Measurements from ENCODE around the gene NFAT5. TPM values are rescaled to one million over a fixed set of nuclear protein-coding genes. Genes with fewer than 3 reads are reported as not detected.
"Not testable (repeated sequence)": the region's sequence is repeated elsewhere in the genome, so short reads cannot be mapped to it uniquely, and the experiment has no call there.

Gene NFAT5
- polyA plus RNA-seq, 1 donor from 2014 or later, result 9.5 TPM

DNA sequence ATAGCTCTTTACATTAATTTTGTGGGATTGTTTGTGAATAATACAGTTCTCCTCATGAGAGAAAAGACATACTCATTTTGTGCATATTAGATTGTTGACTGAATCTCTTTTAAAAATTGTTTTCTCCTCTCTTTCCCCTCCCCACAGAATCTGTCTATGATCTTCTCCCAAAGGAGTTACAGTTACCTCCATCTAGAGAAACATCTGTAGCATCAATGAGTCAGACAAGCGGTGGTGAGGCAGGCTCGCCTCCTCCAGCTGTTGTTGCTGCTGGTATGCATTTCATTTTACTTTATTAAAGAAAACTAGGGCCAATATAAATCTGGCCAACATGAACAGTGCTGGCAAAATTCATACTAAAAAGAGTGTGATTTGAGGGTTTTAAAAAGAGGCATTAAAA, 60.5 kb downstream of the NFAT5 start:
- Mint-ChIP-seq H3K4me1 (peaks cover 5 to 8% (median 6%) of the 10 kb centered on the region in 3 donors), H3K27me3 (no peaks in the 10 kb centered on the region), H3K4me3 (peak overlapping the region in 1 of 4 donors; percentile 27), H3K27ac (peak overlapping the region in 1 of 3 donors; percentile 88), H3K36me3 (peaks cover 4% of the 10 kb centered on the region), H3K9me3 (no peaks in the 10 kb centered on the region)

DNA sequence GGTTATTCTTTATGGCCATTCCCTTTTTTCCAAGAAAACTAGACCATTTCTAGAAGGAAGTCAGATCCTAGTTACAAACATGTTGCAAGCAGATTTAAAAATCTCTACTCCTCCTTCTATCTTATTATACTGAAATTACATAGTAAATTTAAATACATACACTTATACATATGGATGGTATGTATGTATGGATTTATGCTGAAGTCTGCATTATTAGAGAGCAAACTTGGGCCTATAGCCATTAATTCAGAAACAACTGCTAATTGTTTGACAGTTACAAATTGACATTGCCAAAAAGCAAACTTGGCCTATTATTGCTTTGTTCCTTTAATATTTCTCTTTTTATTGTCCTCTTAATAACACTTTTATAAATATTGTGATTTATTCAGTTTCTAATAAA, 67.1 kb downstream of the NFAT5 start:
- Mint-ChIP-seq H3K27ac (no peak overlapping the region), H3K27me3 (no peaks in the 10 kb centered on the region), H3K9me3 (peaks cover 0 to 7% (median 2%) of the 10 kb centered on the region in 3 donors), H3K4me3 (no peak overlapping the region), H3K4me1 (peaks cover 0 to 2% (median 0%) of the 10 kb centered on the region in 3 donors), H3K36me3 (peaks cover 21% of the 10 kb centered on the region)

DNA sequence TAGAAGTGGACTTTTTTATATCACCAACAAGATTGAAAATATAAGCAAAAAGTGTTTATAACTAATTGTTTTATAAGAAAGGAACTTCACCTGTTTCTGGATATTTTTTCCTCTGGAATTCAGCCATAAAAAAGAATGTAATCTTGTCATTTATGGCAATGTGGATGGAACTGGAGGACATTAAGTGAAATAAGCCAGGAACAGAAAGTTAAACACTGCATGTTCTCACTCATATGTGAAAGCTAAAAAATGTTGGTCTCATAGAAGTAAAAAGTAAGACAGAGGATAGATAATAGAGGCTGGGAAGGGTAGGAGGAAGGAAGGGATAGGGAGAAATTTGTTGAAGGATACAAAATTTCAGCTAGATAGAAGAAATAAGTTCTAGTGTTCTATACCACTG, 67.6 kb downstream of the NFAT5 start:
- Mint-ChIP-seq H3K27ac (no peak overlapping the region), H3K4me1 (peaks cover 0 to 2% (median 0%) of the 10 kb centered on the region in 3 donors), H3K4me3 (no peak overlapping the region), H3K36me3 (peaks cover 23% of the 10 kb centered on the region), H3K27me3 (no peaks in the 10 kb centered on the region), H3K9me3 (peaks cover 0 to 7% (median 2%) of the 10 kb centered on the region in 3 donors)

DNA sequence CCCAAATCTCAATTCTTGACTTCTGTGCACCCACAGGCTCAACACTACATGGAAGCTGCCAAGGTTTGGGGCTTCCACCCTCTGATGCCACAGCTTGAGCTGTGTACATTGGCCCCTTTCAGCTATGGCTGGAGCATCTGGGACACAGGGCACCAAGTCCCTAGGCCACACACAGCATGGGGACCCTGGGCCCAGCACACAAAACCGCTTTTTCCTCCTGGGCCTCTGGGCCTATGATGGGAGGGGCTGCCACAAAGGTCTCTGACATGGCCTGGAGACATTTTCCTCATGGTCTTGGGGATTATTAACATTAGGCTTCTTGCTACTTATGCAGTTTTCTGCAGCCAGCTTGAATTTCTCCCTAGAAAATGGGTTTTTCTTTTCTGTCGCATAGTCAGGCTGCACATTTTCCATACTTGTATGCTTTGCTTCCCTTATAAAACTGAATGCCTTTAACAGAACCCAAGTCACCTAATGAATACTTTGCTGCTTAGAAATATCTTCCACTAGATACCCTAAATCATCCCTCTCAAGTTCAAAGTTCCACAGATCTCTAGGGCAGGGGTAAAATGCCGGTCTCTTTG, 70.9 kb downstream of the NFAT5 start:
- H3K27me3 Mint-ChIP-seq, H3K27ac Mint-ChIP-seq, H3K4me1 Mint-ChIP-seq, H3K9me3 Mint-ChIP-seq, H3K4me3 Mint-ChIP-seq: not testable (repeated sequence)
- H3K36me3 Mint-ChIP-seq, result peaks cover 27% of the 10 kb centered on the region

DNA sequence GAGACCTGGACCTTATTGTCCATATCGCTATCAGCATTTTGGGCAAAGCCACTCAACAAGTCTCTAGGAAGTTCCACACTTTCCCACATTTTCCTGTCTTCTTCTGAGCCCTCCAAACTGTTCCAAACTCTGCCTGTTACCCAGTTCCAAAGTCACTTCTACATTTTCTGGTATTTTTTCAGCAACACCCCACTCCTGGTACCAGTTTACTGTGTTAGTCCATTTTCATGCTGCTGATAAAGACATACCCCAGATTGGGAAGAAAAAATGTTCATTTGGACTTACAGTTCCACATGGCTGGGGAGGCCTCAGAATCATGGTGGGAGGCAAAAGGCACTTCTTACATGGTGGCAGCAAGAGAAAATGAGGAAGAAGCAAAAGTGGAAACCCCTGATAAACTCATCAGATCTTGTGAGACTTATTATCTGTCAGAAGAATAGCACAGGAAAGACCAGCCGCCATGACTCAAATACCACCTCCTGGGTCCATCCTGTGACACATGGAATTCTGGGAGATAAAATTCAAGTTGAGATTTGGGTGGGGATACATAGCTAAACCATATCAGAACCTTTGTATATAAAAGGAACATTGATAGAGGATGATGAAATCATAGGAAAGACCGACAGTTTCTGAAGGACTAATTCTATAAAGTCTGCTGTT, 71.6 kb downstream of the NFAT5 start:
- not testable (repeated sequence) for H3K9me3 Mint-ChIP-seq, H3K27me3 Mint-ChIP-seq, H3K4me3 Mint-ChIP-seq, H3K4me1 Mint-ChIP-seq, H3K27ac Mint-ChIP-seq
- H3K36me3 Mint-ChIP-seq, result peaks cover 27% of the 10 kb centered on the region

DNA sequence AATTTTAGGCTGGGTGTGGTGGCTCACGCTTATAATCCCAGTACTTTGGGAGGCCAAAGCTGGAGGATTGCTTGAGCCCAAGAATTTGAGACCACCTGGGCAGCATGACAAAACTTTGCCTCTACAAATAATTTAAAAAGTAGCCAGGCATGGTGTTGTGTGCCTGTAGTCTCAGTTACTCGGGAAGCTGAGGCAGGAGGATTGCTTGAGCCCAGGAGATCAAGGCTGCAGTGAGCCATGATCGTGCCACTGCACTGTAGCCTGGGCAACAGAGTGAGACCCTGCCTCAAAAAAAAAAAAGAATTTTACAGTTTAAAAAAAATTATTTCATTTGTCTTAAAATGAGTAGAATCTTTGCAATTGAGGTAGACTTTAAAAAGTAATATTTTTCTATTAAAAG, 78.2 kb downstream of the NFAT5 start:
- H3K27ac Mint-ChIP-seq, H3K4me3 Mint-ChIP-seq, H3K36me3 Mint-ChIP-seq, H3K27me3 Mint-ChIP-seq, H3K9me3 Mint-ChIP-seq, H3K4me1 Mint-ChIP-seq: not testable (repeated sequence)

DNA sequence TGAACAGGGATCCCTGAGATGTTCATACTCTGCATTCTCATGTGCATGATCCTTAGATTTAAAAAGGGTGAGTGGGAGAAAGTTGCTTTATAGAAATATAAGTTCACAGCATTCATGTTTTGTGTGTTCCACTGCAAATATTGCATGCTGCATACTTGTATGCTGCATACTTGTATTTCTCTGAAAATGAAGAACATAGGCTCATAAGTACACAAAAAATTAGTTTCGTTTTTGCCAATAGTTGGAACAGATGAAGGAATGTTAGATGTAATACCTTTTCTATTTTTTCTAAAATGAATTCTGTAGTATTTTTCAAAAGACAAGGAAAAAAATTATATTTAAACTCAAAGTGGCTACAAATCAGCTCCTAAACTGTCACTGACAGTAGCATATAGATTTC, 79.0 kb downstream of the NFAT5 start:
- H3K9me3 Mint-ChIP-seq, result no peaks in the 10 kb centered on the region
- H3K27me3 Mint-ChIP-seq, result no peaks in the 10 kb centered on the region
- H3K27ac Mint-ChIP-seq, result no peak overlapping the region
- H3K4me3 Mint-ChIP-seq, result no peak overlapping the region
- peaks cover 2% of the 10 kb centered on the region in 3 donors for H3K4me1 Mint-ChIP-seq
- H3K36me3 Mint-ChIP-seq, result peaks cover 2% of the 10 kb centered on the region

DNA sequence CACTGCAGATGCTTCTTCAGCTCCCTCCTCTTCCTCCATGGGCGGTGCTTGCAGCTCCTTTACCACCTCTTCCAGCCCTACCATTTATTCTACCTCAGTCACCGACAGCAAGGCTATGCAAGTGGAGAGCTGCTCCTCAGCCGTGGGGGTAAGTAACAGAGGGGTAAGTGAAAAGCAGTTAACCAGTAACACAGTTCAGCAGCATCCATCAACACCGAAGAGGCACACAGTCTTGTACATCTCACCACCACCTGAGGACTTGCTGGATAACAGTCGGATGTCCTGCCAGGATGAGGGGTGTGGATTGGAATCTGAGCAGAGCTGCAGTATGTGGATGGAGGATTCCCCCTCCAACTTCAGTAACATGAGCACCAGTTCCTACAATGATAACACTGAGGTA, 81.3 kb downstream of the NFAT5 start:
- no peak overlapping the region for H3K4me3 Mint-ChIP-seq
- H3K27ac Mint-ChIP-seq, result no peak overlapping the region
- H3K27me3 Mint-ChIP-seq, result no peaks in the 10 kb centered on the region
- no peaks in the 10 kb centered on the region for H3K9me3 Mint-ChIP-seq
- peaks cover 0 to 2% (median 0%) of the 10 kb centered on the region in 3 donors for H3K4me1 Mint-ChIP-seq
- peaks cover 1% of the 10 kb centered on the region for H3K36me3 Mint-ChIP-seq

DNA sequence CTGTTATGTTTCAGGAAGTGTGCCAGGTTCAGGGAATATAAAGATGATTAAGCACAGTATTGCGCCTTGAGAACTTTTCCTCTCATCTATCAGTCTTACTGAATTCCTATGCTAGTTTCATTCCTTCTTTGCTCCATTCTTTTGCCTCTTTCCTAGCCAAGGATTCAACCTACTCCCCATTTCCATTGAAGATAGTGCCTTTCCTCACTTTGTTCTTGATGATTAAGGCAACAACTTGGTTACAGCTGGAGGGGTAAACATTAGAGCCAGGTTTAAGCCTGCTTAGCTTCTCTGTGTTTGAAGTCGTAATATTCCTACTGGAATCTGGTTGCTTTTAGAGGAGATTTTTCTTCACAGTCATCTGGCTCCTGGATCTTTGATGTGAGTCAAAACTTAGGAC, 85.5 kb downstream of the NFAT5 start:
- Mint-ChIP-seq H3K9me3 (no peaks in the 10 kb centered on the region), H3K27ac (peak overlapping the region in 2 of 3 donors; percentile 63 to 78)

DNA sequence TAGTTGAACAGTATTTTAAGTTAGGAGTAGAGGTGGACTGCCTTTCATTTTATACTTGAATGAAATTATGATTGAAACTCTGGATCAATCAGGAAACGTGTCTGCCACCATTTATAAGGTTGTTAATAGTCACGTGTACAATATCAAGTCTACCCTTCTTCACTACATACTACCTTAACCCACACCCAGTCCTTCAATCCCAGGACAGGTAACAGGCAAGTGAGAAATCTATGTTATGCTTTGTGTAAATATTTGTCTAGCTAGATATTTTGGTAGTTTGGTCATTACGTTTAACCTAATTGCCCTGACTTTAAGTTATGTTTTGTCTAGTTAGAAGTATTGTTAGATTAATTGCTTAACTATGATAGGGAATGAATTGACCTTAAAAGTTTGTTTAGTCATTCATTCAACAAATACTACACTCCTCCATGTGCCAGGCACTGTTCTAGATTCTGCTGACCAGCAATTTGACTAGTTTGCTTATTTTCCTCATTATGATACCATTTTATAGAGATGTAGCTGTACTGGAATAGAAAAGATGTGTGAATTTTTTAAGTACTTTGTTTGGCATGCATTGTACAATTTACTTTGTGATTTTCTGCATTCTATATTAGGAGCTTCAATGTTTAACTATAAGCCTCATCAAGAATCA, 88.6 kb downstream of the NFAT5 start:
- H3K27me3 Mint-ChIP-seq, result no peaks in the 10 kb centered on the region
- no peak overlapping the region for H3K27ac Mint-ChIP-seq
- H3K4me3 Mint-ChIP-seq, result no peak overlapping the region
- peaks cover 1% of the 10 kb centered on the region for H3K36me3 Mint-ChIP-seq
- no peaks in the 10 kb centered on the region for H3K9me3 Mint-ChIP-seq
- H3K4me1 Mint-ChIP-seq, result no peaks in the 10 kb centered on the region

More for the DNA sequence above, 85.5 kb downstream of the NFAT5 start:
- H3K4me1 Mint-ChIP-seq, result no peaks in the 10 kb centered on the region
- peaks cover 1% of the 10 kb centered on the region for H3K36me3 Mint-ChIP-seq
- H3K4me3 Mint-ChIP-seq, result no peak overlapping the region
- no peaks in the 10 kb centered on the region for H3K27me3 Mint-ChIP-seq

DNA sequence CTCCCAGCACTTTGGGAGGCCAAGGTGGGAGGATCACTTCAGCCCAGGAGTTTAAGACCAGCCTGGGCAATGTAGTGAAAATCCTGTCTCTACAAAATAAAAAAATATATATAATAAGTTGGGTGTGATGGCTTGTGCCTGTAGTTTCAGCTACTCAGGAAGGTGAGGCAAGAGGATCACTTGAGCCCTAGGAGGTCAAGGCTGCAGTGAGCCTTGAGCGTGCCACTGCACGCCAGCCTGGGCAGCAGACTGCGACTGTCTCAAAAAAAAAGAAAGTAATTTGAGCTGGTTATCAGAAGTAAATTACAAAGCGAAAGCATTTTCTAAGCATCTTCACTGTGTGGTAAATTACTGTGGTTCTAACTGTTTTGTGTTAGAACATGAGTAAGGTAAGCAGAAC, 94.4 kb downstream of the NFAT5 start:
- H3K36me3 Mint-ChIP-seq, result peaks cover 9% of the 10 kb centered on the region
- H3K4me1 Mint-ChIP-seq, result peaks cover 0 to 2% (median 2%) of the 10 kb centered on the region in 3 donors
- no peak overlapping the region for H3K4me3 Mint-ChIP-seq
- H3K27ac Mint-ChIP-seq, result no peak overlapping the region
- no peaks in the 10 kb centered on the region for H3K9me3 Mint-ChIP-seq
- no peaks in the 10 kb centered on the region for H3K27me3 Mint-ChIP-seq

DNA sequence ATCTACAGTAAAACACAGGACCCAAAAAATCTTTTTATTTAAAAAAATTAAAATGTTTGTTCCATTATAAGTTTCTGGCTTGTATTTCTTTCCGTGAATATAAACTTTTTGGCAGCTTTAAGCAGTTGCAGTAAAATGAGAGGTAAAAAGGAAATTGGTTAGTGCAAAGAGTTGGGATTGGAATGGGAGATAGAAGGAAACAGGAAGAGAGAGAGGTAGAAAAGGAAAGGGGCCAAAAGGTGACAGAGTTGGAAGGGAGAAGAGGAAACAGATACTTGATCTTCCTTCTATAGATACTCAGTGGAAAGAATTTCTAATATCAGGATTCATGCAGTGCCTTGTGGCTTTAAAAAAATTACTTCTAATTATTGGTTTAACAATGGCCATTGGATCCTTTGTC, 97.1 kb downstream of the NFAT5 start:
- H3K4me1 Mint-ChIP-seq, result peaks cover 0 to 2% (median 2%) of the 10 kb centered on the region in 3 donors
- H3K9me3 Mint-ChIP-seq, result no peaks in the 10 kb centered on the region
- no peak overlapping the region for H3K27ac Mint-ChIP-seq
- H3K4me3 Mint-ChIP-seq, result no peak overlapping the region
- no peaks in the 10 kb centered on the region for H3K27me3 Mint-ChIP-seq
- peaks cover 9% of the 10 kb centered on the region for H3K36me3 Mint-ChIP-seq

DNA sequence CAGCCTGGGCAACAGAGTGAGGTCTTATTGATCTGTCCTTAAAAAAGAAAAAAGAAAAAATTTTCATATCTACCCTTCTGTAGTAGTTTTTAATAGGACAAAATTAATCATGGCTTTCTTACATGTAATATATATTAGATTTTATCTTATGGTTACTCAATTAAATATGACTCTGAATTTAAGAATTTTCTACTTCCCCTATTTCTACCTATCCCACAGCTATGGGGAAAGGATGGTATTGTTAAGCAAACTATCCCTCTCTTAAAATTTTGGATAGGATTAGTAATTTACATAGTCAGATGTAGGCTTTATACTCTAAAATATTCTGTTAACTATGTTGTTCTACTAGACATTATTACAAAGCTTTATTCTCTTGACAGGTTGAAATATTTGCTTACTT, 98.1 kb downstream of the NFAT5 start:
- no peak overlapping the region for H3K4me3 Mint-ChIP-seq
- H3K27ac Mint-ChIP-seq, result no peak overlapping the region
- peaks cover 11% of the 10 kb centered on the region for H3K36me3 Mint-ChIP-seq
- no peaks in the 10 kb centered on the region for H3K27me3 Mint-ChIP-seq
- H3K4me1 Mint-ChIP-seq, result peaks cover 0 to 3% (median 2%) of the 10 kb centered on the region in 3 donors
- H3K9me3 Mint-ChIP-seq, result no peaks in the 10 kb centered on the region

DNA sequence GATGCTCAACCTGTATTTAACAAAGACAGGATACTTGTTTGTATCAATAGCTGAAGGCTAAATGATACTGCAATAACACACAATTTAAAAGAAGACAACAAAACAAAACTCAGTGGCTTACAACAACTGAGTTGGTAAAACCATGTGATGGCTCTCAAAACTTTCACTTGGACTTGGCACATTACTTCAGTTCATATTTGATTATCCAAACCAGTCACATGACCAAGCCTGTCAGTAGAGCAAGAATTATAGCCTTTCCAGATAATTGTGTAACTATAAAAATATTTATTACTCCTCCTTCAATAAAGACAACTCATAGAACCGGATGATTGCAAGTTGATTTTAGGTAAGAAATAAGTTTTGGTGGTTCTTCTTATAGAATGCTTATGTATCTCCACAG, 103.8 kb downstream of the NFAT5 start:
- H3K27me3 Mint-ChIP-seq, result no peaks in the 10 kb centered on the region
- no peak overlapping the region for H3K27ac Mint-ChIP-seq
- no peaks in the 10 kb centered on the region for H3K9me3 Mint-ChIP-seq
- H3K36me3 Mint-ChIP-seq, result peaks cover 5% of the 10 kb centered on the region
- H3K4me1 Mint-ChIP-seq, result peaks cover 0 to 5% (median 4%) of the 10 kb centered on the region in 3 donors
- no peak overlapping the region for H3K4me3 Mint-ChIP-seq

DNA sequence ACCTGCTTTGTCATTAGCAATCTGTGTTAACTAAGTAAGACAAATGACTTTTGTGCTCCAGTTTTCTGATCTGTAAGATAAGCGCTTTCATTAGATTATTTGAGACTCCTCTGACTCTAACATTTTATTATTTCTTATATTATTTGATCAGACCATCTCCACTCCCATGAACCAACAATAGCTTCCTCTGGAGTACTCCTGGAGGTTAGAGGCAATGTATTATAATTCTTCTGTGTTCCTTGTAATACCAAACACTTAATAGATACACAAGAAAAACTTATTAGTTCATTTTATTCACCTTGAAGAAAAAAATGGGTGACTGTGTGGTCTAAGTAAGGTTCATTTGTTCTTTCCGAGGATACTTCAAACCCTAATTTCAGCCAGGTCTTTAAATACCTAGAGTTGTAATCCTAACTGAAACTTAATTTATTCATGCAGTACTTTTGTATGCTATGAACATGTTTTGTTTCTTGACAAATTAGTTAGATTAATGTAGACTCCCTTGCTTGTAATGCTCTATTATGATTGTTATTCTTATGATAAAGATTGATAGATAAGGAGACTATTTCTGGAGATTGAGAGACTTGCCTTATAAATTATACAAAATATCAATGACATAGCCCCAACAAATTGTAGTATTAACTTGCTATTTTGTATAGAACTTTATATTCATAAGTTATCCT, 106.7 kb downstream of the NFAT5 start:
- Mint-ChIP-seq H3K9me3 (no peaks in the 10 kb centered on the region), H3K27ac (no peak overlapping the region), H3K4me1 (peaks cover 0 to 7% (median 4%) of the 10 kb centered on the region in 3 donors), H3K4me3 (no peak overlapping the region), H3K27me3 (no peaks in the 10 kb centered on the region), H3K36me3 (peaks cover 7% of the 10 kb centered on the region)

Data from IgD-negative memory B cell (primary cell).